HK-2 (cell line): Measurements from ENCODE around the gene SZT2.

Experiments
- DNase-seq: peaks from one replicate; pipeline ENCODE4 v3.0.0-alpha.2; 2018; ENCODE audit not compliant: unreplicated experiment

SZT2 gene

DNA sequence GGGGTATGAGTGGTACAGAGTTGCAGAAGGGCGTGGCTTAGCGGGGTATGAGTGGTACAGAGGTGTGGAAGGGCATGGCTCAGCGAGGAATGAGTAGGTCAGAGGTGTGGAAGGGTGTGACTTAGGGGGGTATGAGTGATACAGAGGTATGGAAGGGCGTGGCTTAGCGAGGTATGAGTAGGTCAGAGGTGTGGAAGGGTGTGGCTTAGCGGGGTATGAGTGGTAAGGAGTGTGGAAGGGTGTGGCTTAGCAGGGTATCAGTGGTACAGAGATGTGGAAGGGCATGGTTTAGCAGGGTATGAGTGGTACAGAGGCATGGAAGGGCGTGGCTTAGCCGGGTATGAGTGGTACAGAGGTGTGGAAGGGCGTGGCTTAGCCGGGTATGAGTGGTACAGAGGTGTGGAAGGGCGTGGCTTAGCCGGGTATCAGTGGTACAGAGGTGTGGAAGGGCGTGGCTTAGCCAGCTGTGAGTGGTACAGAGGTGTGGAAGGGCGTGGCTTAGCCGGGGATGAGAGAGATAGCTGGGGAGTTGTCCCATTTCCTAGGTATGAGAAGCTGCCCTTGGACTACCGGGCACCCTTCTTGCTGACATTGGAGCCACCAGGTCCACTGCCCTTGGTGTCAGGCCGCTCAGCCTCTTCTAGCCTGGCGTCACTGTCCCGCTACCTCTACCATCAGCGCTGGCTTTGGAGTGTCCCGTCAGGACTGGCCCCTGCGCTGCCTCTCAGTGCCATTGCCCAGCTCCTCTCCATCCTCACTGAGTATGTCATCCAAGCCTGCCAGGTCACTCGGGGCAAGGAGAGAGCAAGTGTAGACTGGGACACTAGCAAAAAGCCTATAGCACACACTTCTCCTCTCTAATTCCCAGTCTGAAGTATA, 34.2 kb downstream of the SZT2 start:
- DNase-seq = no peak

DNA sequence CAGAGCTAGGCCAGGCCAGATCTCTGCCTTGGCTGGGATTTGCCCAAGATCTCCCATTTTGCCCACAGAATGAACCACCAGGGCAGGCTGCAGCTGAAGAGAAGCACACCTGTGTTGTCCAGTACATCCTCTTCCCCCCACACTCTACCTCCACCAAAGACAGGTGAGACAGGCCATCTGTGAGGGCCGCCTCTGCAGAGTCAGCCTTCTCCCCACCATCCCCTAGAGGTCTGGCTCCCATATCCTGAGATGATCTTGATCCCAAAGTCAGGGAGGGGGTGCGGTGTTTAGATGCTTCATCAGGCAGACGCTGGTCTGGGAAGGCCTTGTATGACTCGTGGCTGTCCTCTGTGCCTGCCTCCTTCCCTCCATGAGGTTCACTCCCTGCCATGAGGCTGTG, 35.3 kb downstream of the SZT2 start:
- no peak for DNase-seq

DNA sequence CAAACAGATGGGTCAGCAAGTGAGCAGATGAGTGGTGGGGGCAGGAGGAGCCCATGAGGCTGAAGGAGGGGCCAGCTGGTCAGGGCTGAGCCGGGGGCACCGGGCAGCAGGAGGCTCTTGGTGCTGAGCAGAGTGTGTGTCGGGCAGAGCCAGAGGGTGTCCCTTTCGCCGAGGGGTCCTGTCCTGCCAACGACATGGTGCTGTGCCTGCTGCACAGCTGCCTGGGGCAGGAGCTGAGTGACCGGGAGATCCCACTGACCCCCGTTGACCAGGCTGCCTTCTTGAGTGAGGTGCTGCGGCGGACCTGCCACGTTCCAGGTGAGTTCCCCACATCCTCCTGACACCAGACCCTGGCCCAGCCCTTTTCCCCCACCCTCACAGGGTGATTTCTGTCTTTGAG, 36.5 kb downstream of the SZT2 start:
- DNase-seq = no peak

DNA sequence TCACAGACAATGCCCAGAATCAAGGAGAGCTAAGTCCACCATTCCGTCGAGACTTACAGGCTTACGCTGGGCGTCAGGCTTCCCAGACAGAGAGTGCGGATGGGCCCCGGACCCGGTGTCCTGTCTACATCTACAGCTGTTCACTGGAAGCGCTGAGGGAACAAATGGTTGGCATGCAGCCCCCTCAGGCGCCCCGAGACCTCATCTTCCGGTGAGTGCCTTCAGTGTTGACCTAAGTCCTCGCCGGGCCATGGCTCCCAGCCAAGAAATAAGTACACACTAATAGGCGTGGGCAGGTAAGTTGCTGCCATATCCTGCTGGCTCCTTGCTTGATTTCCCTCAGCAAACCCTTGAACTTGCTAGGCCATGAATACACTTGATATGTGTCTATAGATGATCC, 37.8 kb downstream of the SZT2 start:
- DNase-seq = no peak

DNA sequence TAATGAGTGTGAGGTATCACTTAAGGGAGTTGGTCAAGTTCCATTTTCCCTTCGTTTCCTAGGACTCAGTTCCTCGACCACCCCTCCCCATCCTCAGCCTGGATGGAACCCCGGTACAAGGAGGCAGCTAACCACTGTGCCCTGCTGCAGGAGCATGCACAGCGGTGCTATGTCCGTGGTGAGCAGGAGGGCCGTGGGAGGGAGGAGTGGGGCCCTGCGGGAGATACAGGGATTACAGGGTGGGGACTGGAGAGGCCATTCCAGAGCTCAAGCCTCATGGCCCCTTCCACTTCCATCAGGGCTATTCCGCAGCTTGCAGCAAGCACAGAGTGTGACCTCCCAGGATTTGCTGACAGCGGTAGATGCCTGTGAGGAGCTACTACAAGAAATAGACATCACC, 38.2 kb downstream of the SZT2 start:
- DNase-seq = no peak

DNA sequence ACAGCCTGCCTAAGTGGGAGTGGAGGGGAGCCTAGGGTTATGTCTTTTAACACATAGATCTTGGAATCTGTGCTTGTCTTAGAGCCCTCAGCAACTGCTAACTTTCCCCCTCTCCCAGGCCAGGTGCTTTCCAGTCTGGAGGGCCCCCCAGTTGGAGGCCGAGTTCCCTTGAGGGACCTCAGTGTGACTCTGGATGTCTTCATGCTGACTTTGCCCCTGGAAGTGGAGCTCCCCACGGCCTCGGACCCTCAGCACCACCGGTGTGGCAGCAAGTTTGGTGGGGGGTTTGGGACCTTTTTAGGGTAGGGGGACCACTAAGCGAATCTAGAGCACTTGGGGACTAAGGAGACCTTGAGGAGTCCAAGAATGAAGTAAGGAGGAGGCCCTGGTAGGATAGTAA, 41.1 kb downstream of the SZT2 start:
- no peak for DNase-seq

DNA sequence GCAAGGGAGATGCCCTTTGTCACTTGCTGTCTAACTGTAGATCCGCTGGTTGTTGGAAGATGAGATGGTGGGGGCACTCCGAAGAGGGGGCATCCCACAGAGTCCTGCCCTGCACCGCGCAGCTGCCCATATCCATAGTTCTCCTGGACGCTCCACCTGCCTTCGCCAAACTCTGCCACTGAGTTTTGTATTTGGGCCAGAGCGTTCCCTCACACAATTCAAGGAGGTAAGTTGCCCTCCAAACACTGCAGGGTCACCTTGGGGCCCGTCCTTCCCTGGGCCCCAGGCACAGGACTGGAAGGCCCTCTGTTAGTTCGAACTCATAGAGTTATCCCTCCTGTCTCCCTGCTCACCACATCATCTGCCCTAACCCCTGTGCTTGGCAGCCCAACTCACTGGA, 42.0 kb downstream of the SZT2 start:
- no peak for DNase-seq

DNA sequence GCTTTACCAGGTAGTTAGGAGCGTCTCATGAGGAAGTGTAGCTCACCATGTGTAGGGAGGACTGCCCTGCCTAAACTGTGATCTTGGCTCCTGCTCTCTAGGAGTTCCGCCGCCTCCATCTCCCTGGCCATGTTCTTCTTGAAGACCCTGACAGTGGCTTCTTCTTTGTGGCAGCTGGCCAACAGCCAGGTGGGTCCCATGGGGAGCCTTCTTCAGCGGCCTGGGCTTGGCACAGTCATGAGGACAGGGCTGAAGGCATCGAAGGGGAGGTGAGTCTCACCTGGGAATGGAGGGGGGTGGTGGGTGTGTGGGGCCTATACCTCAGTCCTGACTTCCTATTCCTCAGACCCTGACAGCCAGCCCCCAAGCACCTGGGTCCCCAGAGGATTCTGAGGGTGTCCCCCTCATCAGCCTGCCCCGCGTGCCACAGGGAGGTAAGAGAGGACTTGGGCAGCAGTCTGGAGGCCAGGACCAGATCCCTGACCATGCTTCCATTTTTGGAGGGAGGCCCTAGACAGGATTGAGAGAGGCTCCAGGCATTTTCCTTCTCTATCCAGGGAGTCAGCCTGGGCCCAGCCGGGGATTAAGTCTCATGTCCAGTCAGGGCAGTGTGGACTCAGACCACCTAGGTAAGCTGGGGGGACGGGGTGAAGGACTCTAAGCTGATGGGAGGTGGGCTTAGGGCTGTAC, 42.6 kb downstream of the SZT2 start:
- no peak for DNase-seq

DNA sequence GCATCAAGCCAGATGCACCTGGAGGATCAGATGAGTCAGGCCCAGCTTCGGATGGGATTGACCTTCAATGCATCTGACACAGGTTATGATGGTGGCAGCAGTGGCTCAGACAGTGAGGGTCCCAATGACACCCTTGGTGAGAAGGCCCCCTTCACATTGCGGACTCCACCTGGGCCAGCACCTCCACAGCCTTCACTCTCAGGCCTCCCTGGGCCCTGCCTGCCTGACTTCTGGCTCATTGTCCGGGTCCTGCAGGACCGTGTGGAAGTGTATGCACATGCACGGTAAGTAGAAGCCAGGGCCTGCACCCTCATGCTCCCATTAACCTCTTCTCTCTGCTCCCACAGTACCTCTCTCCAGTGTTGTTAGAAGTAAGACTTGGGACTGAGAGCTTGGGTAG, 43.2 kb downstream of the SZT2 start:
- no peak for DNase-seq

DNA sequence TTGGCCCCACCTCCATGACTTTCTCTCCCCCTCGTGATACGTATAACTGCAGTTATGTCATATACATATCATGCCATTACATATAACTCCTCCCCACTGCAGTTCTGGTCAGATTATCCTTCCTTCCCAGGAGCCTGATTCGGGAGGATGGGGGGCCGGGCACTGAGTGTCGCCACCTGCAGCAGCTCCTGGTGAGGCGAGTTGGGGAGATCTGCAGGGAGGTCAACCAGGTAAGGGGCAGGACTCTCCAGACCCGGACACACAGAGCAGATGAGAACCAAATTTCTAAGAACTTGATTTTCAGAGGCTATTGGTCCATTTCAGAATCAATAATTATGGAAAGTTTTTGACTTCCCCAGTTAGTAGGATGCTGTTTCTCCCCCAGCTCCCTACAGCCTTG, 44.6 kb downstream of the SZT2 start:
- DNase-seq = no peak

DNA sequence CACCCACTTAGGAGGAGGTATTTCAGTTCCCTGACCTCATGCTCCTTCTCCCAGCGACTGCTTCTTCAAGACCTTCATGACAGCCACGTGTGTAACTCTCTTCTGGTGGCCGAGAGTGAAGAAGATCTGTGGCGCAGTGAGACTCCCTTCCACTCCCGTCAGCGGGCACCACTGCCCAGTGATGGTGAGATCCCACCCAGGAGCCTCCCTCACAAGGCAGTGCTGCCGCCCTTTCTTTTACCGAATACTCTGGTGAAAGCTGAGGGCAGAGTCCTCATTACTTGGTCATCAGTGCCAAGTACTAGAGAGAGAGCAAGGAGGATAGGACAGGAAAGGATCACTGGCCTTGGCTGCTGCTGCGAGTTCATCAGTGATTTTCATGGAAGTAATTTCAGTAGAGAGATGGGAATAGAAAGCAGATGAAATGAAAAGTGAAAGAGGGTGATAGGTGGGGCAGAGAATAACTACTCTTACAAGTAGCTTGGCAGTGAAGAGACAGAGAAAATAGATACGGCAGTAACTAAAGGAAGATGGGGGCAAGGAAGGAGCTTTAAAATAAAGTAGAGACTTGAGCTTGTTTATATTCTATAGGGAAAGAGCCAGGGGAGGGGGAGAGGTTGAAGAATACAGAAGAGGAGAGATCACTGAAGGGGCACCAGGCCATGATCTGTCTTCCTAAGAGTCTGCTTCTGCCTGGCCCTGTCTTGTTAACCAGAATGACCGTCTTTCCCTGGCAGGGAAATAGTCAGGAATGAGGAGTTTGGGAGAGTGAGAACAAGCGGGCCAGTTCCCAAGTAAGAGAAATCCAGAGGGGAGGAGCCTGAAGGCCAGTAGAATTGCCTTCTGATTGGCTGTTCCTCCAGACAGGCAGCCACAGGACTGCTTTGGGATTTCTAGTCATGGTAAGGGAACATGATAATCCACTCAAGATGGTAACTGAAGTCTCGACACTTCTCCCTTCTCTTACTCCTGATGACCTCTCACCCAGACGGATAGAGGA, 45.7 kb downstream of the SZT2 start:
- no peak for DNase-seq

DNA sequence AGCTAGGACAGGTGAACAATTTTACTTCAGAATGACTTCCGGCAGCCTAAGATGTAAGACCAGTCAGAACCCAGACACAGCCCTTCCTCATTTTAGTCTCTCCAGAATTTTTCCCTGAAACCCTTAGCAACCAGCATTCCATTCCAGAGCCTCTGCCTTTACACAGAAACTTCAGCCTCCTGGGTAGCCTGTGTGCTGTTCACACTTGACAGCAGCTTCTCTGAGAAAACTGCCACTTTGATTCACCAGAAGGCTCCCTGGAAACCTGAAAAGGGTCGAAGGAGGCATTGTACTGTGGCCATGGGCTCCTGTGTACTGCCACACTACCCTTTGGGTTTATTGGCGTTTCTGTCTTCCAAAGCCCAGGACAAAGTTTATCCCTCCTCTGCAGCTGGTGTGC, 46.7 kb downstream of the SZT2 start:
- no peak for DNase-seq

DNA sequence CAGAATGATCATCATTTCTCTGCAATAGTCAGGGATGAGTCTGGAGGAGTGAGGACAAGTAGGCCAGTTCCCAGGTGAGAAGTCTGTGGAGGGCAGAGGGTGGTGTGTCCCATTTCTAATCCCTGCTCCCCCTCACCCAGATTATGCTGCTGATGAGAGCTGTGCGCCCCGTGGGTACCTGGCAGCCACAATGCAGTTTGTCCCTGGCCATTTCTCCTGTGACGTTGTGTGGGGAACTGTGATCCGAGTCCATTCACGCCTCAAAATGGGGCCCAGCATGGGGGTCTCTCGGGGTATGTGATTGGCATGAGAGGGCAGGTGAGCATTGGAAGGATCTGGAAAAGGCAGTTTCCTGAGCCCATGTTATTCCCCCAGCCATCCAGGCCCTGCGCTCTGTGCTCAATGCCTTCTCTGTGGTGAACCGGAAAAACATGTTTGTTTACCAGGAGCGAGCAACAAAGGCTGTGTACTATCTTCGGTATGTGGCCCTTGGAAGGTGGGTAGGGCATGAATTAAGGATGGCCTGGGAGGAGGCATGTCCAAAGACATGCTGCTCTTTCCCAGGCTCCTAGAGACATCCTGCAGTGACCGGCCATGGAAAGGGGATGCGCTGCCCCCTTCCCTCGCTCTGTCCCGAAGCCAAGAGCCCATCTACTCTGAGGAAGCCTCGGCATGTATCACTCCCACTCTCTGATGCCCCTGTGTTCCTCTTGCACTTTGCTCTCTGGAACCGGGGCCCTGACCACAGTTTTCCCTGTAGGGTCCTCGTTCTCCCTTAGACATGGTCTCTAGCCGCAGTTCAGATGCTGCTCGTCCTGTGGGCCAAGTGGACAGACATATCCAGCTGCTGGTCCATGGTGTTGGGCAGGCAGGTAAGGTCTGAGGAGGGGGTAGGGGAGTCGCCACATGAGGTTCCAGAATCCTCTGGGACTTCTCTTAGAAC, 47.6 kb downstream of the SZT2 start:
- no peak for DNase-seq

DNA sequence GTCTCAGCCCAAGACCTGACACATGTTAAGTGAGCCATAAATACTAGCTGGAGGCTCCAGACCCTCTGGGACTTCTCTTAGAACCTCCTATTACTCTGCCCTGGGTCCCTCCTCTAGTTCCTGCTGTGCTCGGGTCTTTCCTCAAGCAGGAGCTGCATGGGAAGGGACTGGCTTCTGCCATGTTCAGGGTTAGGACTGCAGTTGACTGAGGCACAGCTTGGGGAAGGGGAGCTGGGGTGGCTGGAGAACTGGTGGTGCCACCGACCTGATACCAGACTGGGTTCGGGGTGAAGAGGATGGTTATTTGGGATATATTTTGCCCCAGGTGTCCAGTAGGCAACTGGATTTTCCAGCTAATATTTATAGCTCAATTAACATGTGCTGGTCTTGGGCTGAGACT, 48.3 kb downstream of the SZT2 start:
- DNase-seq = no peak

DNA sequence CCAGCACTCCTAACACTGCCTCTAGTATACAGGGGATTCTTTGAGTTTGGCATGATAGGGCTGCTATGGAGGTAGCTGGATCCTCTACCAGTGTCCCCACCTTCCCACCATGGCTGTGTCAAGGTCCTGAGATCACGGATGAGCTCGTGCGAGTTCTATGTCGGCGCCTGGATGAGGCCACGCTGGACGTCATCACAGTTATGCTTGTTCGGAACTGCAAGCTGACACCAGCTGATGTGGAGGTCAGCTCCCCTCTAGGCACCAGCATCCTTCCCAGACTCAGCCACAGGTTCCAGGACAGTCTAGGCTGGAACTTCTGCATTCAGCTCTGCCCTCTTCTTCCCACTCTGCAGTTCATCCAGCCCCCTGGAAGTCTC, 48.9 kb downstream of the SZT2 start:
- no peak for DNase-seq

DNA sequence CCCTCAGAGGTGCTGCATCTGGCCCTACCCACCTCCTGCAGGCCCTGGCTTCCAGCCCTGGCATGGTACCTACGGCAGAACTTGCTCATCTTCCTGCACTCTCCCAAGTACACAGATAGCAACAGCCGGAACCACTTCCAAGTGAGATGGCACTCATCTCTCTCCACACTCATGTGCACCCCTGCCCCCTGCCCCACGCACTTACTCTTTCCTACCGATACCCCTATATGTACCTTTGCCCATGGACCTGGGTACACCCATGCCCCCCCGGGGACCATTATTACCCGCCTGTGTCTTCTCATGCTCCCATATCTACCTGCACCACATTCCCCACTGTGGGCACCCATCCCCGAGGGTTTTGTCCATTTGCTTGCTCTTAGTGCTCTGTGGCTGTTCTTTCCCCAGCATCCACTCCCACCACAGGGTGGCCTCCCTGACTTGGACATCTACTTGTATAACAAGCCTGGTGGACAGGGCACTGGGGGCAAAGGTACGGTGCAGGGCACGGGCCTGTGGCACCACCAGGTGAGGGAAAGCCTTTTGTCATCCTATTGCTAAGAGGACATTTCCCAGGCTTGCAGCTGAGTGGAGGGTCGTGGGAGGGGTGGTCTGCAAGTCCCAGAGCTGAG, 49.4 kb downstream of the SZT2 start:
- DNase-seq = no peak

DNA sequence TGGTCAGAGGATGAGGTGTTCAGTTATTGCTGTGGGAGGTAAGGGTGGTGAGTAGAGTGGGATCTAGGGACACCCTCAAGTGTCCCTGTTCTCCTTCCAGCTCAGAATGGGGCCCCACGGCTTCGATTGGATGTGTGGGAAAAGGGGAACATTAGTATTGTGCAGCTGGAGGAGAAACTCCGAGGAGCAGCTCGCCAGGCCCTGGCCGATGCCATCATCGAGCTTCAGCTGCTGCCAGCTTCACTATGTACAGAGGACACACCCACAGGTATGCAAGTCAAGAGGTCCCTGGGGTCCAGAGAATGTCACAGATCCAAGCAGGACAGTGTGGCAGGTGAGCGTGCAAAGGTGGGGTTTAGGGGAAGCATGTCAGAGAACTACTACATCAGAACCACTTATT, 50.1 kb downstream of the SZT2 start:
- DNase-seq = no peak

DNA sequence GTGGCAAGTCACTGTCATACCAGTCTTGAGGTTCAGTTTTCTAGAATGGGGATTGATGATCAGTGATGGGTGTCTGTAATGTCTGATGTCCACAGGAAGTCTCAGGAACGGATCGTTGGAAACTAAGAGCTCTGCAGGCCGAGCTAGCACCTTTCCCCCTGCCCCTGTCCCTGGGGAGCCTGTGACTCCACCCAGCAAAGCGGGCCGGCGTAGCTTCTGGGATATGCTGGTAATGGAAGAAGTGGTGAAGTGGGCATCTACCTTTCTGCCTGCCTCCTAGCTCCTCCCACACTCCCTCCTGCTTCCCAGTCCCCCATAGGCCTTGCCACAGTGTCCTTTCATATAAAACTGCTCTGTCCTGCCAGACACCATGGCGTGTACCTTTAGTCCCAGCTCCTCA, 50.7 kb downstream of the SZT2 start:
- DNase-seq = no peak

DNA sequence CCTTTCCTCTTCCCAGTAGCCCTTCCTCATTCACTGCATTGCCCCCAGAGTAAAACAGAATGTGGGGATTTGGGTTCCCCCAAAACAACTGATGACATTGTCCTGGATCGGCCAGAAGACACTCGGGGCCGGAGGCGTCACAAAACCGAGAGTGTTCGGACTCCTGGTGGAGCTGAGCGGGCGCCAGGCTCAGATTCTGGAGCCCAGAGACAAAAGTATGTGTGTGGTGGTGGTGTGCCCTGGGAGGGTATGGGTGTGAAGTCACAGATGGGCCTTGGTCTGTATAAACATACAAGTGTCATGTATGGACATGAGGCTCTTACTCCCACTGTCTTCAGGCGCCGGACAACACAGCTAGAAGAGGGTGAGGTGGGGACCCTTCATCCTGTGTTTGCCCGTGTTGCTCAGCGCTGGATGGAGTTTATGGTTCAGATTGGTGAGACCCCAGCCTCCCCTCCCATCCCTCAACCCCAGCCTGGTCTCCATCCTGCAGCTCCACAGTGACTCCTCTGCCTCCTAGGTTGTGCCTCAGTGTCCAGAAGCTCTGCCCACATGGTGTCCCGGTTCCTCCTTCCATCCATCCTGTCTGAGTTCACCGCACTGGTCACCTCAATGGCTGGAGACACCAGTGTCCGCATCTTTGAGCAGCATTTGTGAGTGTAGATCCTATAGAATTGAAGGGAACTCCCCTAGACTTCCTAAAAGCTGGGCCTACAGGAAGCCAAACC, 51.6 kb downstream of the SZT2 start:
- no peak for DNase-seq
